Measurements from ENCODE around the gene HNF1B.

HNF1B gene

GRCh38 chr17:37664214-37664613 is 80.6 kb downstream of the HNF1B start:
- no peak for DNase-seq

- DNase-seq = no peak
Measured at GRCh38 chr17:37662353-37662752, 82.5 kb downstream of the HNF1B start.

DNA sequence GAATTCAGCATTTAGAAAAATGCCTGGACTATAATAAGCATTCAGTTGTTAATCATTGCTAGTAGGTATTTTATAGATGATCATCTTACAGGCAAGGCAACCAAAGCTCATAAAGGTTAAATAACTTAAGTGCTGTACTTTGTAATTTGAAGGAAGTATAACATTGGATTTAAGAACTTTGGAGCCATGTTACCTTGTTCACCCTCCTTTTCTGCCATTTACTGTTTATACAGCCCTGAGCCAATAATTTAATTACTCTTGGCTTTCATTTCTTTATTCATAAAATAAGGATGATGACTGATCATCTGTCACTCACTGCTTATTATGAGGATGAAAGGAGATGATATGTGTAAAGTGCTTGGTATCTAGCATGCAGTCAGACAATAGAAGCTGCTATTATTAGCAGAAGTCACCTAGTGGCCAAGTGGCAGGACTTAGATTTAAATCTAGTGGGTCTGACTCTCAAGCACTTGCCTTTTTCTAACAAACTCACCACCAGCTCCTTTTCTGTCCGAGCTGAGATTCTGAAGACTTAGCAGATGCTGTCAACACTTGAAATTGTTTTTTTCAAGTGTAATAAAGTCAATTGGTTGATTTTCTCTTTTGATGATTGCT is 83.4 kb downstream of the HNF1B start:
- no peak for DNase-seq

GRCh38 chr17:37659925-37660324 is 84.9 kb downstream of the HNF1B start:
- DNase-seq = no peak

DNA sequence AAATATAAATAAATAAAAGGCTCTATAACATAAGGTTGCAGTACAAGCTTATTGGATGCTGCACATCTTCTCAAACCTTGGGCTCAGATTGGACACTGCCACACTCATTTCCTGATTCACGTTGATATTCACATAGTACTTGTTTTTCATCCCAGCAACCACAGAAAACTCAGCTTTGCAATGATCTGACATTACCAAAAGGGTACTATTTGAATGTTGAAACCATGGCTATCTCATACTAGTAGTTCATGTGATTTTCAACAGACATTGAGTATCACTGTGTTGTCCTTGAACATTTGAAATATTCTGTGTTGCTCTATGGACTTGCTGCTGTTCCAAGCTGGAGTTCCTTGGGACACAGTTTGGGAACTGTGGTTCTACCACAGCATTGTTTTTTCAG is 87.7 kb downstream of the HNF1B start:
- DNase-seq = no peak

- DNase-seq = no peak
Measured at GRCh38 chr17:37651849-37652248, 93.0 kb downstream of the HNF1B start.

DNA sequence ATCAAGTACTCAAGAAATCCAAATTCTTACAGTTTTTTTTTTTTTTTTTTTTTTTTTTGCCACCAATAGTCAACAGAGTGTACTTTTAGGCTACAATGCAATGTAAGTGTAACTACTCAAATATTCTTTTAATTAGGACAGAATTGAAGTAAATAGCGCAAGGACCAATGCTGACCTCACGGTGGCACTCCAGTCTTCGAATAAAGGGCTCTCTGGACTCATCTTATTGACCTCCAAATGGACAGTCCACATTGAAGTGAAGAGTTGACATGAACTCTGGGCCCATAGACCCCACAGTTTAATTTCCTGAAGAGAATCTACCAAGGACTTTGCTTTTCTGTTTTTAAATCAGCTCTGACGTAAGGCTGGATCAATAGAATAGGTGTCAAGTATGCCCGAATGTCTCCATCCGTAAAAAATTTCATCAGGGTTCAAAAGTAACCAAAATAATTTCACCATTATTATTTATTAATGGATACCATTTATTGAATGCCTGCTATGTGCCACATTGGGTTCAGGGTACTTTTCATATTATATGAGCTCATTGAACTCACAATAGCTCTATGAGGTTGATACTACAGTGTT is 94.3 kb downstream of the HNF1B start:
- no peak for DNase-seq

- no peak for DNase-seq
Measured at GRCh38 chr17:37648555-37648954, 96.3 kb downstream of the HNF1B start.

- DNase-seq = no peak
Measured at GRCh38 chr17:37647856-37648255, 97.0 kb downstream of the HNF1B start.

- no peak for DNase-seq
Measured at GRCh38 chr17:37643869-37644268, 101.0 kb downstream of the HNF1B start.

GRCh38 chr17:37643118-37643766 is 101.6 kb downstream of the HNF1B start, which contains the start of gene DDX52:
DDX52 (minus strand) TSS chr17:37643446; CDS start chr17:37643420, 26 bp downstream.
- peak; percentile 90 for DNase-seq

GRCh38 chr17:37642681-37643080 is 102.2 kb downstream of the HNF1B start:
- DNase-seq = no peak

- DNase-seq = no peak
Measured at GRCh38 chr17:37640015-37640414, 104.8 kb downstream of the HNF1B start.

DNA sequence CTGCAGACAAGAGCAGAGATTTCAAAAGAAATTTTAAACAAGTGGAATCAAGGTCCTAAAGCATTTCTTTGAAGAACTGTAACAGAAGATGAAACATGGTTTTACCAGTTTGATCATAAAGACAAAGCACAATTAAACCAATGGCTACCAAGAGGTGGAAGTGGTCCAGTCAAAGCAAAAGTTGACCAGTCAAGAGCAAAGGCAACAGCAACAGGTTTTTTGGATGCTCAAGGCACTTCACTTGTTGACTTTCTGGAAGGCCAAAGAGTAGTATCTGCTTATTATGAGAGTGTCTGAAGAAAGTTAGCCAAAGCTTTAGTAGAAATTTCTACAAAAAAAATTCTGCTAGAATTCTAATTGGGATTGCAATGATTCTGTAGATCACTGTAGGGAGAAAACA is 106.9 kb downstream of the HNF1B start:
- no peak for DNase-seq

Measured in stimulated activated CD8-positive, alpha-beta memory T cell treated with anti-CD3 and anti-CD28 coated beads, Interleukin-4, amount 100 ng/mL, for 48 hours (primary cell).